WTC11 (cell line): ENCODE measurements around the gene EVX1. TPM values are rescaled to one million over a fixed set of nuclear protein-coding genes. Genes with fewer than 3 reads are reported as not detected.

Source experiments
- ATAC-seq: fragments of 200-7000 bp; cut with Tn5 transposase; 2 replicates; pipeline ENCODE4 v1.10.0; 2021; ENCODE audit warnings: mild to moderate bottlenecking, moderate library complexity
- CTCF ChIA-PET: fragments of 300-600 bp; sonication (Branson Sonifier 250); formaldehyde crosslinking; loops from one replicate; lab custom pipeline; 2021; ENCODE audit warnings: antibody characterized with exemption; lab: Charles Lee
- POLR2A ChIA-PET: fragments of 350-600 bp; sonication (Branson Sonifier 250); formaldehyde crosslinking; loops from one replicate; lab custom pipeline; 2021; ENCODE audit warnings: antibody characterized with exemption; lab: Charles Lee
- DNase-seq: peaks from one replicate; pipeline ENCODE4 v3.0.0; 2021; ENCODE audit warnings: low spot score
- H3K27ac Mint-ChIP-seq: 2 replicates; pipeline ENCODE4 v1.8.0; 2021; ENCODE audit warnings: mixed read lengths
- H3K27me3 Mint-ChIP-seq: 2 replicates; pipeline ENCODE4 v1.8.0; 2021; ENCODE audit warnings: low read depth, mild to moderate bottlenecking, moderate library complexity, mixed read lengths
- H3K36me3 Mint-ChIP-seq: 2 replicates; pipeline ENCODE4 v1.8.0; 2021; ENCODE audit warnings: mixed read lengths
- H3K4me1 Mint-ChIP-seq: 2 replicates; pipeline ENCODE4 v1.8.0; 2022; ENCODE audit warnings: mixed read lengths
- H3K4me3 Mint-ChIP-seq: 2 replicates; pipeline ENCODE4 v1.8.0; 2021; ENCODE audit warnings: mild to moderate bottlenecking, moderate library complexity, mixed read lengths
- H3K9me3 Mint-ChIP-seq: 2 replicates; pipeline ENCODE4 v1.8.0; 2021; ENCODE audit warnings: mixed read lengths
- AR ChIP-seq: fragments of 250-450 bp; sonication (Bioruptor Pico); IDR thresholded peaks from 2 replicates; pipeline ENCODE4 v1.9.0; 2021; ENCODE audit warnings: mild to moderate bottlenecking
- ATF2 ChIP-seq: sonication (generic); formaldehyde crosslinking; IDR thresholded peaks from 2 replicates; pipeline ENCODE4 v1.8.1; 2022; ENCODE audit warnings: low read depth, missing genetic modification reagents, borderline replicate concordance
- CBFB ChIP-seq: sonication (generic); formaldehyde crosslinking; IDR thresholded peaks from 2 replicates; pipeline ENCODE4 v1.8.1; 2022; ENCODE audit warnings: mild to moderate bottlenecking, low read depth, missing genetic modification reagents
- E2F4 ChIP-seq: sonication (generic); formaldehyde crosslinking; IDR thresholded peaks from 2 replicates; pipeline ENCODE4 v1.8.1; 2022; ENCODE audit warnings: low read depth, mild to moderate bottlenecking, moderate library complexity, missing genetic modification reagents, borderline replicate concordance
- GABPB1 ChIP-seq: sonication (generic); formaldehyde crosslinking; IDR thresholded peaks from 2 replicates; pipeline ENCODE4 v1.8.1; 2023; ENCODE audit warnings: mild to moderate bottlenecking, missing genetic modification reagents
- HMGXB4 ChIP-seq: sonication (generic); formaldehyde crosslinking; IDR thresholded peaks from 2 replicates; pipeline ENCODE4 v1.8.1; 2023; ENCODE audit warnings: mild to moderate bottlenecking, moderate library complexity, missing genetic modification reagents
- NFE2L1 ChIP-seq: sonication (generic); formaldehyde crosslinking; IDR thresholded peaks from 2 replicates; pipeline ENCODE4 v1.8.1; 2023; ENCODE audit warnings: missing genetic modification reagents
- PRDM15 ChIP-seq: sonication (generic); formaldehyde crosslinking; IDR thresholded peaks from 2 replicates; pipeline ENCODE4 v1.8.0; 2022; ENCODE audit warnings: missing genetic modification reagents
- RORB ChIP-seq: fragments of 250-450 bp; sonication (Bioruptor Pico); IDR thresholded peaks from 2 replicates; pipeline ENCODE4 v1.9.0; 2021; ENCODE audit warnings: mild to moderate bottlenecking
- STAT6 ChIP-seq: sonication (generic); formaldehyde crosslinking; conservative IDR thresholded peaks from 2 replicates; pipeline ENCODE4 v1.8.1; 2023; ENCODE audit warnings: mild to moderate bottlenecking, low read depth, missing genetic modification reagents, moderate library complexity
- ZBTB43 ChIP-seq: sonication (generic); formaldehyde crosslinking; IDR thresholded peaks from 2 replicates; pipeline ENCODE4 v1.8.1; 2023; ENCODE audit warnings: mild to moderate bottlenecking, missing genetic modification reagents
- ZMAT4 ChIP-seq: fragments of 250-450 bp; sonication (Bioruptor Pico); IDR thresholded peaks from 2 replicates; pipeline ENCODE4 v1.9.0; 2021; ENCODE audit warnings: mild to moderate bottlenecking
- ZNF219 ChIP-seq: sonication (generic); formaldehyde crosslinking; IDR thresholded peaks from 2 replicates; pipeline ENCODE4 v1.8.0; 2023; ENCODE audit warnings: missing genetic modification reagents, mild to moderate bottlenecking, borderline replicate concordance
- ZSCAN18 ChIP-seq: fragments of 250-450 bp; sonication (Bioruptor Pico); IDR thresholded peaks from 2 replicates; pipeline ENCODE4 v2.1.2; 2022; ENCODE audit warnings: mild to moderate bottlenecking, moderate library complexity
- total RNA-seq: library from RNA; stranded (reverse); gene quantifications from 3 replicates; pipeline ENCODE4 v1.2.3, GENCODE V29; 2021

The EVX1 gene
- total RNA-seq, 1 experiment from 2014 or later = not detected

- TF ChIP-seq AR (CRISPR knock-in tag) = no peak
- no peak for TF ChIP-seq NFE2L1 (CRISPR knock-in tag)
- TF ChIP-seq ZNF219 (CRISPR knock-in tag) = no peak
- no peak for TF ChIP-seq CBFB (CRISPR knock-in tag)
Observed at GRCh38 chr7:27251136-27251651, 8.6 kb downstream of the EVX1 start (continued).

GRCh38 chr7:27251652-27252590, 9.3 kb downstream of the EVX1 start:
- ATAC-seq = peak; percentile 63
- peaks cover 3% of the 10 kb centered on the region; the same call in 1 of the 2 replicates for H3K36me3 Mint-ChIP-seq
- ChIA-PET POLR2A (no interaction called here), CTCF (interaction anchor here (1.3 kb wide), 1 partner anchor 56 kb away, joined by 4 read pairs; no protein-coding TSS in a partner anchor)
- no peaks in the 10 kb centered on the region for H3K9me3 Mint-ChIP-seq
- peak overlapping the region; percentile 55 for H3K4me3 Mint-ChIP-seq
- peaks cover 95% of the 10 kb centered on the region for H3K27me3 Mint-ChIP-seq
- DNase-seq = no peak
- no peak overlapping the region for H3K27ac Mint-ChIP-seq
- peaks cover 21% of the 10 kb centered on the region for H3K4me1 Mint-ChIP-seq
- TF ChIP-seq E2F4 (CRISPR knock-in tag) = 0 out of 2 replicates have a peak, but pooled peaks have one; percentile 17
- TF ChIP-seq HMGXB4 (CRISPR knock-in tag) = no peak
- no peak for TF ChIP-seq PRDM15
- no peak for TF ChIP-seq ZMAT4
- no peak for TF ChIP-seq RORB (CRISPR knock-in tag)
- TF ChIP-seq STAT6 (CRISPR knock-in tag) = no peak
- no peak for TF ChIP-seq ZSCAN18
- TF ChIP-seq ATF2 = no peak
- TF ChIP-seq NFE2L1 (CRISPR knock-in tag) = no peak
- no peak for TF ChIP-seq GABPB1 (CRISPR knock-in tag)
- TF ChIP-seq ZBTB43 (CRISPR knock-in tag) = 0 out of 2 replicates have a peak, but pooled peaks have one; percentile 33
